Lower lobe of right lung (tissue), 2 donors: ENCODE data around the gene PDE4D. TPM values are rescaled to one million over a fixed set of nuclear protein-coding genes. Genes with fewer than 3 reads are reported as not detected.

Experiments
- ATAC-seq, 2 donors: fragments of 200-7000 bp; cut with Tn5 transposase; one replicate each; pipeline ENCODE4 v1.9.1; 2020 to 2022; ENCODE audit warnings: mild to moderate bottlenecking in 2 of 2, moderate library complexity in 2 of 2
- DNase-seq: peaks from one replicate; pipeline ENCODE4 v3.0.0-alpha.2; 2020
- H3K27ac ChIP-seq: fragments of 200-600 bp; one replicate; pipeline ENCODE4 v1.8.0; 2022
- H3K27me3 ChIP-seq: fragments of 200-600 bp; one replicate; pipeline ENCODE4 v1.8.0; 2022; ENCODE audit warnings: low read depth
- H3K36me3 ChIP-seq: fragments of 200-600 bp; one replicate; pipeline ENCODE4 v1.8.0; 2022; ENCODE audit warnings: mild to moderate bottlenecking
- H3K4me1 ChIP-seq: fragments of 200-600 bp; one replicate; pipeline ENCODE4 v1.8.0; 2022
- H3K4me3 ChIP-seq: fragments of 200-600 bp; one replicate; pipeline ENCODE4 v1.8.0; 2022; ENCODE audit warnings: mild to moderate bottlenecking
- H3K9me3 ChIP-seq: fragments of 200-600 bp; one replicate; pipeline ENCODE4 v1.8.0; 2022
- CTCF ChIP-seq: fragments of 200-600 bp; IDR thresholded peaks from one replicate; pipeline ENCODE4 v1.8.0; 2022; ENCODE audit warnings: antibody characterized with exemption, mild to moderate bottlenecking
- intact Hi-C: fragments of 100-400 bp; cut with DNase I; formaldehyde crosslinking; loops from one replicate; pipeline ENCODE4 v1.11.0; 2022
- total RNA-seq: library from RNA; stranded (reverse); fragmentation: NEBNext Ultra II Directional; extraction: Animal tissue kit (Norgen Biotek cat#: 25700); gene quantifications from one replicate; pipeline ENCODE4 v1.2.1, GENCODE V29; 2021
- donor health status: DM: no; HTN: yes; CAD: no; lungs with severe emphysema.

The PDE4D gene
- total RNA-seq, 1 donor from 2014 or later: 71.3 TPM

- intact Hi-C loops: no loop called here
- H3K4me3 ChIP-seq: no peak overlapping the region
- no peaks in the 10 kb centered on the region for H3K9me3 ChIP-seq
- TF ChIP-seq CTCF: no peak
- no peaks in the 10 kb centered on the region for H3K36me3 ChIP-seq
- no peak for DNase-seq
- no peak overlapping the region for H3K27ac ChIP-seq
- no peaks in the 10 kb centered on the region for H3K27me3 ChIP-seq
- no peak for ATAC-seq
- H3K4me1 ChIP-seq: no peaks in the 10 kb centered on the region
Measured at GRCh38 chr5:59816654-59817300, 76.7 kb downstream of the PDE4D start.

GRCh38 chr5:59814537-59814872, 79.0 kb downstream of the PDE4D start:
- no peak overlapping the region for H3K4me3 ChIP-seq
- intact Hi-C loops: no loop called here
- H3K9me3 ChIP-seq: no peaks in the 10 kb centered on the region
- H3K4me1 ChIP-seq: no peaks in the 10 kb centered on the region
- DNase-seq (no peak), ATAC-seq (no peak)
- TF ChIP-seq CTCF: no peak
- peaks cover 3% of the 10 kb centered on the region for H3K27me3 ChIP-seq
- no peaks in the 10 kb centered on the region for H3K36me3 ChIP-seq
- no peak overlapping the region for H3K27ac ChIP-seq

- DNase-seq: no peak
Measured at GRCh38 chr5:59813761-59814536, 79.6 kb downstream of the PDE4D start.

DNA sequence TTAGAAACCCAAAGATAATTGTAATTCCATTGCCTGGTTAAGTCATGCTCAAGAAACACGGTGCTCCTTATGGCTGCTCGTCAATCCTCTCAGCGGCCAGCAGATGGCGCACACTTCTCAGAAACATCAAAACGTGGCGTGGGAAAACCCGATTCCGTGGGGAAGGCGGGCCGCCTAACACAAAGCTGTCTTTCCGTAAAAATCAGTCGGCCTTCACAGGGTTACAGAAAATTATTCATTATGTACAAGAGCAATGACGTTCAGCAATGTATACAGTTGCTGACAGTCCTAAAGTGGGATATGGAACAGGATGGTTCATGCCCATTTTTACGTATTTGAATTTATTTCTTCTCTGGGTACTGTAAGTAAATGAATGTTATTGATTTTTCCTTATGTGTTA, 83.5 kb downstream of the PDE4D start:
- peak; percentile 74 to 76 for ATAC-seq
- peak overlapping the region; percentile 22 for H3K4me3 ChIP-seq
- peak; percentile 94 for TF ChIP-seq CTCF
- peak; percentile 78 for DNase-seq
- peaks cover 3% of the 10 kb centered on the region for H3K27me3 ChIP-seq
- H3K4me1 ChIP-seq: no peaks in the 10 kb centered on the region
- no peaks in the 10 kb centered on the region for H3K9me3 ChIP-seq
- H3K27ac ChIP-seq: no peak overlapping the region
- intact Hi-C loops: no loop called here
- H3K36me3 ChIP-seq: no peaks in the 10 kb centered on the region

More at GRCh38 chr5:59813761-59814536, 79.6 kb downstream of the PDE4D start:
- Histone ChIP-seq H3K4me3 (no peak overlapping the region), H3K4me1 (no peaks in the 10 kb centered on the region), H3K9me3 (no peaks in the 10 kb centered on the region), H3K27me3 (peaks cover 3% of the 10 kb centered on the region), H3K36me3 (no peaks in the 10 kb centered on the region), H3K27ac (no peak overlapping the region)
- intact Hi-C loops: no loop called here
- peak in 1 of 2 donors; percentile 61 for ATAC-seq
- peak; percentile 51 for TF ChIP-seq CTCF

- intact Hi-C loops: no loop called here
- Histone ChIP-seq H3K4me1 (no peaks in the 10 kb centered on the region), H3K36me3 (no peaks in the 10 kb centered on the region), H3K27me3 (peaks cover 3% of the 10 kb centered on the region), H3K4me3 (no peak overlapping the region), H3K27ac (no peak overlapping the region), H3K9me3 (no peaks in the 10 kb centered on the region)
- ATAC-seq (no peak), DNase-seq (no peak)
- TF ChIP-seq CTCF: no peak
Measured at GRCh38 chr5:59807806-59808205, 85.7 kb downstream of the PDE4D start.
